Epithelial cell of prostate (primary cell): ENCODE measurements around the gene VPS41.
"Not testable (repeated sequence)": the region's sequence is repeated elsewhere in the genome, so short reads cannot be mapped to it uniquely, and the experiment has no call there.

Source experiments
- DNase-seq: peaks from one replicate; pipeline ENCODE4 v3.0.0-alpha.2; 2011; ENCODE audit warnings: low read depth, low spot score
- H3K27ac ChIP-seq: fragments of 450-650 bp; 2 replicates; pipeline ENCODE4 v1.5.1; 2017; ENCODE audit warnings: mild to moderate bottlenecking

VPS41 gene

DNA sequence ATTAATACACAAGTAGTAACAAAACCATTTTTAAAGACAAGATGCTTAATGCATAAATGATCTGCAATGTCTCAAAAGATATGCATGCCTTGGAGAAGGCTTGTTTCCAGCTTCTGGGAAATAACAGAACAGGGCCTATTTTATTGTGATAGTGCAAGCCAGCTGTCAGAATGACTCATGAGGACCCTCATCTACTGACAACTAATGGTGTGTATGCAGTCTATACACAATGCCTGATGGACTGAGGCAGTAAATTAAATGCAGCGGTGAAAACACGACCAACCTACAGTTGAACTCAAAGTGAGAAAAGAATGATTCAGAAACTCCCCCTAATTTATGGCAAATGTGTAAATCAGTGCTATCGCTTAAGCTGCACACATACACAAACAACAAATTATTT lies 46.3 kb downstream of the VPS41 start:
- DNase-seq, result no peak
- H3K27ac ChIP-seq, result no peak overlapping the region

DNA sequence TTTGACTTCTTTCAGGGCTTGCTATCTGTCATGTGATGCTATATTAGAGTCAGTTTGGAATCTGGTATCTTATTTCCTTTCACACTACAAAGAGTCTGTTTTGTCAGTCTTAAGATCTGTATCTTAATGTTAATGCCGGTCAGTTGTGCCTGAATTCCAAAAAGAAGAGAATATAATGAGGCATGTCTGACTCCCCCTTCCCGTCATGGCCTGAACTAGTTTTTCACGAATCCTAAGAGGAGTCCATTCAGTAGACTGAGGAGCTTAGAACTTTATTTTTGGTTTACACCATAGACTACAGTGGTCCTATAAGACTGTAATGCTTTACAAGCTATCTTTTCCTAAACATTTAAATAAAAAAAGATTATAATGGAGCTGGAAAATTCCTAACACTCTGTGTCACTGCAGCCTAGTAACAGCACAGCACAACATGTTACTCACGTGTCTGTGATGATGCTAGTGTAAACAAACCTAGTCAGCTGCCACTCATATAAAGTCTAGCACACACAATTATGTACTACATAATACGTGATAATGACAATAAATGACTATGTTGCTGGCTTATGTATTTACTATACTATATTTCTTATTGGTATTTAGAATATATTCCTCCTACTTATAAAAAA lies 50.6 kb downstream of the VPS41 start:
- DNase-seq, result peak; percentile 18
- no peak overlapping the region for H3K27ac ChIP-seq

- DNase-seq, result no peak
- H3K27ac ChIP-seq, result no peak overlapping the region
Measured at GRCh38 chr7:38855867-38856266, 53.1 kb downstream of the VPS41 start.

- no peak overlapping the region for H3K27ac ChIP-seq
- no peak for DNase-seq
Measured at GRCh38 chr7:38855386-38855785, 53.6 kb downstream of the VPS41 start.

GRCh38 chr7:38854947-38855346 lies 54.0 kb downstream of the VPS41 start:
- H3K27ac ChIP-seq, DNase-seq: not testable (repeated sequence)

GRCh38 chr7:38851321-38851720 lies 57.7 kb downstream of the VPS41 start:
- no peak for DNase-seq
- no peak overlapping the region for H3K27ac ChIP-seq

DNA sequence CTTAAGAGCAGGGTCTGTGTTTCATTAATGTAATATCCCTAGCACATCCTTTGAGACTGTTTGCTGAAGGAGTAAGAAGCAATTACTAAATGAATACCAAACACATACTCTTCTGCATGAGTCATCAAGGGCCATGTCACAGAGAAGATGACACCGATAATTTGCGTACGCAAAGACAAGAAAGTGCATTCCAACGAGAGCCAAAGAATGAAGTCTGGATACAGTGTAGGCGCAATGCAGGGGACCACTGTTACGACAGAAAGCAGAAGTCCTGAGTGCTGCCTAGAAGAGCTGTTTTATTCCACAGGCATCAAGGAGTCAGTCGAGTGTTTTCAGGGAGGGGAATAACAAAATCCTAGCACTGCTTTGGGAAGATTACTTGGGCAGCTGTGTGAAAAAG lies 62.7 kb downstream of the VPS41 start:
- no peak for DNase-seq
- H3K27ac ChIP-seq, result no peak overlapping the region

DNA sequence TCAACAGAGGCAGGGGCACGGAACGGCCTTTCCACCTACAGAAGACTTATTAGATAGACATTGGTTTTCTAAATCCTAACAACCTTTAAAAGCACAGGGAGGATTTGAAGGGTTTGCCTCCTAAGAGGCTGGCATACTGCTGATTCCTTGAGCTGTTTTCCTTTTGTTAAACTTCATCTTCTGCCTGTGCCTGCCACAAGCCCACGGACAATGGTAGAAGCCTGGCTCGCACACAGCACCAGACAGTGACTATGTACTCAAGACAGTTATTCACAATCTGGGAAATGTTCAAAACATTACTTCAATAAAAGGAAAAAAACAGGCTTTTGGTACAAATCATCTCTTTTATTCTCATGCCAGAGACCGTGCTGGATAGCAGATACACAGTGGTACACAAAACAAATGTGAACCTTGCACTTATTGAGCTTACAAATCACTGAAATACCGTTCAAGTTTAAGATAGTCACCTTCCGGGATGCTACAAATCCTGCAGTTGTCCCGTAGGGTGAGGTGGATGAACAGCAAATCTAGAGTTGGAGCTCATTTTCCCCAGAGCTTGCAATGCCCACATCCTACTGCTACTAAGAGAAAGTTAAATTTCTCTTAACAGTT lies 63.9 kb downstream of the VPS41 start:
- no peak for DNase-seq
- H3K27ac ChIP-seq, result no peak overlapping the region

GRCh38 chr7:38842746-38843145 lies 66.2 kb downstream of the VPS41 start:
- DNase-seq, result no peak
- H3K27ac ChIP-seq, result no peak overlapping the region

DNA sequence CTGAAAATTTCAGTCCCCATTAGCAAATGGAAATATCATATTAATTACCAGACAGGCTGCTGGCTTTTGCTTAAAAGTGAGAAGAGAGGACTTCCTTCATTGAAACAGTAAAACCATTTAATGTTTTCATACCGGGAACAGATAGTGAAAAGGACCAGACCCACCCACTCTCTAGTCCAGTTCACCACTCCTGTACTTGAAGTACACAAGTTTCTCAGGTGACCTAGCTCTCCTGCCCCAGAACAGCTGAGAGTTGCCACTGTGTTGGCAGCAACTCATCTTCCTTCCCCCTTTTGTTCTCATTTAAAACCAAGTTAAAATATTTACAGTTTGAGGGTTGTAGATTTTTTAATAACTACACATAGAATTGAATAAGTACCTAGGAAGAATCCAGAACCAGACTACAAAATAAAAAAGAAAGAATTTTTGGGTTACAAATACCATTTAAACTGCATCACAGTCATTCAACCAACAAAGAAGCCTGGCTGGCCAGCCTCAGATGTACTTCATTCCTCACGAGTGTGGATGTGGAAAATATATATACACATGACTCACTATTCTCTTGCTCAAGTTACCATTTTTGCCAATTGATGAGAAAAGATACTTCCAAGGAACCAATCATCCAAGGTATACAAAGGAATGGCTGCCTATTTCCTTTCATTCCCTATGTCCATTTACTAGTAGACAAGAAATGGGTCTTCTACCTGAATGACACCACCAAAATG lies 68.1 kb downstream of the VPS41 start:
- DNase-seq, result no peak
- H3K27ac ChIP-seq, result no peak overlapping the region

DNA sequence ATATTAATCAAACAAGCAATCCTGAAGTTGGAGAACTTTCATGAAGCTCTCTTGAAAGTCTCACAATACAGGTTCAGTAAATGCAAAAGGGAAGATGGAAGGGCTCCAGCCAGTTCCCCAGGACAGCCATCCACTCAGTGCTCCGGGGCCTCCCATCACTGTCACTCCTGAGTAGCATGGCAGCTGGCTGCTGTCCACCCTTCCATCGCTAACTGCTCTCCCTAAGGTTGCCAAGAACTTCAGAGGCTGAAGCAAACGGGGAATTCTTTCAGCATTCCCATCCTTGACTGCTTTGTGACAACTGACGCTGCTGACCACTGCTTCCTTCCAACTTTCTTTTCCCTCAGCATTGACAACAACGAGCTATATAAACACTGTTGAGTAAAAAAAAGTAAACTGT lies 69.1 kb downstream of the VPS41 start:
- H3K27ac ChIP-seq, result no peak overlapping the region
- DNase-seq, result no peak

DNA sequence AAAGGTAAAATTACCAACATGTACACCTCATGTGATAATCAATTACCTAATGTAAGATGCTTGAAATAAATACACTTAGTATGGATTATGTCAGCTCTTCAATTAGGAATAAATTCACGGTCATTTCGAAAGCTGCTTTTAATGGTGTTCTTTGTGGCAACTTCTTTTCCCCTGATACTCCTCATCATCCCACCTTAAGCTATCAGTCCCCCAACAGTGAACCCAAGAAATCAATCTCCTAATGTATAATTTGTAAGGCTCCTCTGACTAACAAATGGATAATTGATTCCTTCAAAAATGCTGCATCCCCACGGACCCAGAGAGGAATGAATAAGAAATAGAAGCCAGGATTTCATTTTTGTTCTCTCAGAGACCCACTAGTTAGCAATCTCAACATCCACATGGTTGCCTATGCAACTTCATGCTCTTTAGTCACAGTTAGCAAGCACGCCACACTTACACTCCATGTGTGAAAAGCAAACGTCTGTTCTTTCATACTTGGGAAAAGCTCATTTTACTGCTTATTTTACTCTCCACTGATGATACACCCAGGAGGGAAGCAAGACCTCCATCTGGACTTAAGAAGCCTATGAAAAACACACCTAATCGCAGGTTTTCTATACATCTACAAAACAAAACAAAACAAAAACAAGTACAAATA lies 70.1 kb downstream of the VPS41 start:
- no peak for DNase-seq
- H3K27ac ChIP-seq, result no peak overlapping the region

DNA sequence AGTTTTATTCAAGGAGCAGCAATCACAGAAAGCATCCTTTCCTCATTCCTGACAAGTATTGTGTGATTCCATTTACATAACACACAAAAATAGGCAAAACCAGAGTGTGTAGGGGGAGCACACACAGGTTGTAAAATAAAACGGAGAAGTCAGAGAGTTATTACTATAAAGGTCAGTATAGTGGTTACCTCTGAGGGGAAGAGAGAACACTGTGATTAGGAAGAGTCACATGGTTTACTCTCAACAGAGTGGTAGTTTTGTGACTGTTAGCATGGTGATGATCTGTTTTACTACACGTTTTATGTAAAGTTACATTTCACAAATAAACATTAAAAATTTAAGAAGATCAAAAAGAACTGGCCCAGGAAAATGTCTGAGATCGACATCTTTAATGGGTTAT lies 74.6 kb downstream of the VPS41 start:
- H3K27ac ChIP-seq, result no peak overlapping the region
- DNase-seq, result no peak

DNA sequence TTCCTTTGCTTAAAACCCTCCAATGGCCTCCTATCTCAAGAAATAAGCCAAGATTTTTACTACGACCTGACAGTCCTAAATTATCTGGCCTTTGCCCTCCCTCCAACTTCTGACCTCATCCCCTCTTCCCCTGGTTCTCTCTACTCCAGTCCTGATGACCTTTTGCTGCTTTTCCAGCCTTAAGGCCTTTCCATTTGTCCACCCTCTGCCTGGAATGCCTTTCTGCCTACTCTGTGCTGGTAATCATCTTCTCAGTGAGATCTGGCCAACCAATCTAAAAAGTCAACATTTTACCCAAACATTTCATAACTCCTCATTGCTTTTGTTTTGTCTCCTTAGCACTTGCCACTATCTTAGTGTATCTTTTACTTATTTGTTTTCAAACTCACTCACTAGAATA lies 75.7 kb downstream of the VPS41 start:
- no peak overlapping the region for H3K27ac ChIP-seq
- no peak for DNase-seq

DNA sequence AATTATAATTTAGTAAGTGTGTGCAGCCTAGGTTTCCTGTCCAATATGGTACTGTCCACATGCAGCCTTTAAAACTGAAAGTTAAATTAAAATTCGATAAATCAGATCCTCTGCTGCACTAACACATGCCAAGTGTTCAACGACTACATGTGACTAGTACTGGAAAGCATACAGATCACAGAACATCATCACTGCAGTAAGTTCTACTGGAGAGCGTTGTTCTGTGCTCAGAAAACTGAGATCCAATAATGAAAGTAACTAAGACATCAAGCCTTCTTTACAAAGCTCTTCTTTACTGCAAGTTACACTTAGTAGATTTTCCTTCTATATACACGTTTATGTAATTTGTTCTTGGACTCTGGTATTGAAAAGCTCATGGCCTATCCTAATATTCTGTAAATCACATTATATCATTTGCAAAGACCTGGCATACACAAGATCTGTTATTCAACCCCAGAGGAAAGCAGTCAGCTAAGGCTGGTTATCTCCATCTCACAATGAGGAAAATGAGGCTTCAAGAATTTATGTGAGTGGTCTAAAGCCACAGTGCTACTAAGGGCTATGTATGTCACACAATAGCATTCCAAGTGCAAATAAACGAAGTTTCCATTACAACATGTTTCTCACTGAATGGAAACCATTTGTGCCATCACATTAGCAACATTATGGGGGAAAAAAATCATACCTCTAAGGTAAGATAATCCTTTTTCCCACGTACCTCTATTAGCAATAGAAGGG lies 77.6 kb downstream of the VPS41 start:
- DNase-seq, result no peak

GRCh38 chr7:38830826-38831225 lies 78.2 kb downstream of the VPS41 start:
- no peak for DNase-seq
- no peak overlapping the region for H3K27ac ChIP-seq

More for the DNA sequence above, 77.6 kb downstream of the VPS41 start:
- H3K27ac ChIP-seq, result no peak overlapping the region

GRCh38 chr7:38829488-38830165 lies 79.4 kb downstream of the VPS41 start:
- DNase-seq, result no peak
- no peak overlapping the region for H3K27ac ChIP-seq

DNA sequence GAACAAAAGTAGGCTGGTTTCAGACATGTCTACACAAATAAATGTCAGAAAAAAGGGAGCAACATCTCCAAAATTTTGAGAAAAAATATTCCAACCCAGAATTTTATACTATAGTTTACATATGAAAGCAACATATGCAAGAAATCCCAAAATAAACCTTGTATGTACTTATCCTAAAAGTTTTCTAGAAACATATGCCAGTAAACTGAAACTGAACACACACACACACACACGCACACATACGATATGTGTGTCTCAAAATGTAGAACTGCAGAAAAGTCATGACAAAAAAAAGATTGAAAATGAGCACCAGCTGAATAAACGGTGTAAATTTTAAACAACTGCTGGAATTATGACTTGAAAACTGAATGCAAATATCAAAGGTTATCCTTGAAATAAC lies 81.0 kb downstream of the VPS41 start:
- DNase-seq, result no peak
- no peak overlapping the region for H3K27ac ChIP-seq

GRCh38 chr7:38825721-38826440 lies 83.1 kb downstream of the VPS41 start:
- DNase-seq, result no peak
- no peak overlapping the region for H3K27ac ChIP-seq
